Neuronal stem cell (in vitro differentiated cells): Measurements from ENCODE around the gene FRMD6.

Experiments
- DNase-seq: peaks from one replicate; pipeline ENCODE4 v3.0.0-alpha.2; 2013; ENCODE audit warnings: low spot score
- H2AFZ ChIP-seq: one replicate; pipeline ENCODE4 v1.6.1; 2013; ENCODE audit warnings: mild to moderate bottlenecking, low read length, inconsistent platforms
- H2AK5ac ChIP-seq: 2 replicates; pipeline ENCODE4 v1.6.1; 2013; ENCODE audit warnings: low read depth, mild to moderate bottlenecking, inconsistent platforms, low read length, moderate library complexity, mixed read lengths
- H2BK120ac ChIP-seq: 2 replicates; pipeline ENCODE4 v1.6.1; 2013; ENCODE audit warnings: low read depth, mild to moderate bottlenecking, inconsistent platforms, low read length, moderate library complexity, mixed read lengths
- H2BK12ac ChIP-seq: one replicate; pipeline ENCODE4 v1.6.1; 2013; ENCODE audit warnings: low read length, inconsistent platforms
- H2BK15ac ChIP-seq: 2 replicates; pipeline ENCODE4 v1.6.1; 2013; ENCODE audit warnings: mild to moderate bottlenecking, low read length, inconsistent platforms, mixed read lengths
- H2BK5ac ChIP-seq: one replicate; pipeline ENCODE4 v1.6.1; 2013; ENCODE audit warnings: inconsistent platforms, mild to moderate bottlenecking, low read length, moderate library complexity
- H3K14ac ChIP-seq: one replicate; pipeline ENCODE4 v1.6.1; 2013; ENCODE audit warnings: low read length, inconsistent platforms
- H3K18ac ChIP-seq: 2 replicates; pipeline ENCODE4 v1.6.1; 2013; ENCODE audit warnings: low read length, inconsistent platforms
- H3K23ac ChIP-seq: 2 replicates; pipeline ENCODE4 v1.6.1; 2013; ENCODE audit warnings: low read depth, mild to moderate bottlenecking, mixed read lengths, low read length, inconsistent platforms; ENCODE audit not compliant: poor library complexity
- H3K27ac ChIP-seq: replicated peaks from 3 replicates; pipeline ENCODE4 v1.5.1; 2013; ENCODE audit warnings: low read length, inconsistent platforms
- H3K27me3 ChIP-seq, 3 experiments: 2 replicates each; pipeline ENCODE4 v1.6.1; 2013; ENCODE audit warnings: low read length in 3 of 3, mild to moderate bottlenecking in 2 of 3, inconsistent platforms in 1 of 3, low read depth in 1 of 3, mixed read lengths in 1 of 3, moderate library complexity in 1 of 3; ENCODE audit not compliant: control insufficient read depth in 3 of 3, insufficient read depth in 3 of 3
- H3K36me3 ChIP-seq, 2 donors: replicated peaks in 1 of 2; 2 replicates each; pipeline ENCODE4 v1.6.1; 2013; ENCODE audit warnings: low read length in 2 of 2; ENCODE audit not compliant: control insufficient read depth in 2 of 2, insufficient read depth in 2 of 2
- H3K4ac ChIP-seq: 2 replicates; pipeline ENCODE4 v1.6.1; 2013; ENCODE audit warnings: inconsistent platforms, mild to moderate bottlenecking, low read length, moderate library complexity
- H3K4me1 ChIP-seq, 2 donors: 1 replicate in 1 of 2; 2 replicates in 1 of 2; pipeline ENCODE4 v1.6.1; 2013; ENCODE audit warnings: low read length in 2 of 2, low read depth in 1 of 2; ENCODE audit not compliant: control insufficient read depth in 2 of 2, insufficient read depth in 1 of 2
- H3K4me2 ChIP-seq: one replicate; pipeline ENCODE4 v1.6.1; 2013; ENCODE audit warnings: mild to moderate bottlenecking, low read length, inconsistent platforms; ENCODE audit not compliant: insufficient read depth, poor library complexity, severe bottlenecking
- H3K4me3 ChIP-seq, 2 donors: 2 replicates each; pipeline ENCODE4 v1.5.1; 2013; ENCODE audit warnings: low read length in 2 of 2, mild to moderate bottlenecking in 2 of 2, inconsistent platforms in 1 of 2, moderate library complexity in 1 of 2
- H3K79me1 ChIP-seq: one replicate; pipeline ENCODE4 v1.6.1; 2013; ENCODE audit warnings: low read depth, mild to moderate bottlenecking, inconsistent platforms, low read length, moderate library complexity
- H3K9ac ChIP-seq: one replicate; pipeline ENCODE4 v1.6.1; 2013; ENCODE audit warnings: mild to moderate bottlenecking, low read depth, low read length, inconsistent platforms; ENCODE audit not compliant: poor library complexity
- H3K9me3 ChIP-seq, 2 donors: replicated peaks in 1 of 2; 2 replicates each; pipeline versions ENCODE3 to v1.6.1; 2013; ENCODE audit warnings: low read length in 2 of 2, mild to moderate bottlenecking in 2 of 2, inconsistent platforms in 1 of 2, low read depth in 1 of 2, mixed read lengths in 1 of 2, moderate library complexity in 1 of 2; ENCODE audit not compliant: control insufficient read depth in 2 of 2, insufficient read depth in 1 of 2
- H4K8ac ChIP-seq: one replicate; pipeline ENCODE4 v1.6.1; 2013; ENCODE audit warnings: low read depth, mild to moderate bottlenecking, inconsistent platforms, low read length, moderate library complexity
- H4K91ac ChIP-seq: one replicate; pipeline ENCODE4 v1.6.1; 2013; ENCODE audit warnings: low read length, low read depth, mild to moderate bottlenecking, inconsistent platforms; ENCODE audit not compliant: poor library complexity
- WGBS, 2 donors: extraction: QIAGEN DNeasy Blood & Tissue Kit; methylation state at CpG; one replicate each; pipeline ENCODE4 v1.1.7; 2013; ENCODE audit warnings: missing lambda C conversion rate in 2 of 2, mixed read lengths in 1 of 2; ENCODE audit not compliant: insufficient read length in 2 of 2, insufficient replicate concordance in 1 of 2; ENCODE audit errors: extremely low coverage in 2 of 2; 5-methylcytosine and 5-hydroxymethylcytosine counted together

Gene FRMD6

DNA sequence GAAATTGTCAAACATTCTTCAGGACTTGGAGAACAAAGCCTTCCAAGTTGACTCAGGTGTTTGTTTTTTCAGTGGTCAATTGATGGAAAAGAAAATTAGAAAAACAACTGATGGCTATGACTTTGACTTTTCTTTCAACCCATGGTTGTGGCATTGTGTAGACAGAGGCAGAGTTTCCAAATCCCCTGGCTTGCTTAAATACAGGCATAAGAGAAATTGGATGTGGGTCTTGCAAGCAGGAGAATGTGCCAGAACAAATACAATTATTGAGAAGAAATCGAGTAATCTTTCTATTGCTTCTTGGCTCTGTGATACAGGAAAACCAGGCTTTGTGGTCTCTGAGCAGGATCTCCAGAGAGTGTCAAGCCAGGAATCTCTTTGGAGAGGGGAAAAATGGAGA lies 40.9 kb upstream of the FRMD6 start:
- Histone ChIP-seq H3K79me1 (no peaks in the 10 kb centered on the region), H4K8ac (no peak overlapping the region), H3K23ac (no peak overlapping the region), H3K9ac (no peak overlapping the region), H2BK120ac (no peak overlapping the region), H3K4me1 (peaks cover 0 to 4% of the 10 kb centered on the region in 2 donors), H2BK12ac (no peak overlapping the region), H3K4ac (no peak overlapping the region), H4K91ac (no peak overlapping the region), H3K27me3 (peaks cover 0 to 8% (median 0%) of the 10 kb centered on the region in 3 experiments), H2AFZ (no peak overlapping the region), H2AK5ac (no peak overlapping the region), H3K9me3 (no peaks in the 10 kb centered on the region), H3K4me3 (no peak overlapping the region), H3K4me2 (no peak overlapping the region), H3K14ac (no peak overlapping the region), H2BK5ac (no peak overlapping the region), H2BK15ac (no peak overlapping the region), H3K27ac (no peak overlapping the region), H3K18ac (no peak overlapping the region), H3K36me3 (no peaks in the 10 kb centered on the region)
- no peak for DNase-seq
- WGBS, 2 donors: no CpG with 5 or more reads among the region's 1 CpG

- H3K18ac ChIP-seq: no peak overlapping the region
- no peak overlapping the region for H2AFZ ChIP-seq
- H3K9me3 ChIP-seq: no peaks in the 10 kb centered on the region
- H4K91ac ChIP-seq: no peak overlapping the region
- no peak overlapping the region for H3K9ac ChIP-seq
- H3K79me1 ChIP-seq: no peaks in the 10 kb centered on the region
- H3K27me3 ChIP-seq: peaks cover 0 to 18% (median 0%) of the 10 kb centered on the region in 3 experiments
- no peak overlapping the region for H3K4me2 ChIP-seq
- no peak overlapping the region for H3K27ac ChIP-seq
- no peaks in the 10 kb centered on the region for H3K36me3 ChIP-seq
- no peak overlapping the region for H2BK15ac ChIP-seq
- no CpG with 5 or more reads among the region's 1 CpG for WGBS, 2 donors
- no peak overlapping the region for H2BK120ac ChIP-seq
- H3K14ac ChIP-seq: no peak overlapping the region
- peaks cover 1 to 9% of the 10 kb centered on the region in 2 donors for H3K4me1 ChIP-seq
- no peak overlapping the region for H4K8ac ChIP-seq
- no peak overlapping the region for H3K4ac ChIP-seq
- no peak overlapping the region for H2BK12ac ChIP-seq
- no peak for DNase-seq
- no peak overlapping the region for H3K4me3 ChIP-seq
- no peak overlapping the region for H2AK5ac ChIP-seq
- no peak overlapping the region for H3K23ac ChIP-seq
- no peak overlapping the region for H2BK5ac ChIP-seq
These were observed 39.3 kb upstream of the FRMD6 start for GRCh38 chr14:51612449-51612848.

DNA sequence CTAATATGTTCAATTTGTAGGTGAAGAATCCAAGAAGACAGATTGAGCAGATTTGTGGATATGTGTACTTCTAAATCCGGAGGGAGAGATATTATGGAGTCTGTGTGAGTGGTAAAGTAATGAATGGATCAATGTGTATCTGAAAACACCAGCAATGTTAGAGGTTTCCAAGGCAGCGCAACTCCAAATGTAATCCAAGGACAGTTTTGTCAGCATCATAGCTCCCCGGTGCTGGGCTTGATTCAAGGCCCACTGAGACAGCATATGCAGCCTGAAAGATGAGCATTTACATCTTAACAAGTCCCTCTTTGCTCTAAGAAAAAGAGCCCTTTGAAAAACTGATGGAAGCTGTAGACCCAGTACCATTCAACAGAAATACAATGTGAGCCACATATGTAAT lies 38.3 kb upstream of the FRMD6 start:
- H3K27ac ChIP-seq: no peak overlapping the region
- no peak overlapping the region for H3K18ac ChIP-seq
- H3K27me3 ChIP-seq: peaks cover 0 to 18% (median 0%) of the 10 kb centered on the region in 3 experiments
- no peak overlapping the region for H2BK12ac ChIP-seq
- no peak overlapping the region for H2BK15ac ChIP-seq
- no peak overlapping the region for H3K4me3 ChIP-seq
- peaks cover 1 to 8% of the 10 kb centered on the region in 2 donors for H3K4me1 ChIP-seq
- H3K36me3 ChIP-seq: no peaks in the 10 kb centered on the region
- no peak overlapping the region for H3K14ac ChIP-seq
- no peak overlapping the region for H2AK5ac ChIP-seq
- no peak overlapping the region for H3K4me2 ChIP-seq
- no peak overlapping the region for H4K91ac ChIP-seq
- H3K9me3 ChIP-seq: no peaks in the 10 kb centered on the region
- no CpG with 5 or more reads among the region's 3 CpGs for WGBS, 2 donors
- no peak overlapping the region for H2BK5ac ChIP-seq
- no peak for DNase-seq
- no peak overlapping the region for H2AFZ ChIP-seq
- no peaks in the 10 kb centered on the region for H3K79me1 ChIP-seq
- no peak overlapping the region for H3K4ac ChIP-seq
- no peak overlapping the region for H3K23ac ChIP-seq
- H4K8ac ChIP-seq: no peak overlapping the region
- H3K9ac ChIP-seq: no peak overlapping the region
- H2BK120ac ChIP-seq: no peak overlapping the region

DNA sequence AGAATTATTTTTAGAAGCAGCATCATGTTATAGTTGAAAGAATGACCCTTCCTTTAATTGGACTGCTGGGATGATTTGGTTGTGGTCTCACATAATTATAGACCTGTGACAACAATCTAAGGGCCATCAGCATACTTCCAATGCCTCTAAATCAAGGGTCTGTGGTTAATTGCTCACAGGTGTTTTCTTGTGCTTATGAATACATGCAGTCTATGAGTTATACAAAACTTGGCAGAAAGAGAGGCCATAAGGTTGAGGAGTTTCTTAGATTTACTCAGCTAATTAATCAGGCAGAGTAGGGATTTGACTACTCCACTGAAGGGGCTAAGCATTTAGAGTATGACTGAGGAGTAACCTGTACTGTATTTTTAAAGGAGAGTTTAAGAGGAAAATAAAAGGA lies 37.0 kb upstream of the FRMD6 start:
- Histone ChIP-seq H3K27ac (no peak overlapping the region), H2BK12ac (no peak overlapping the region), H2BK120ac (no peak overlapping the region), H4K8ac (no peak overlapping the region), H3K23ac (no peak overlapping the region), H2AK5ac (no peak overlapping the region), H3K4me1 (peaks cover 1 to 5% of the 10 kb centered on the region in 2 donors), H3K4ac (no peak overlapping the region), H2AFZ (no peak overlapping the region), H3K14ac (no peak overlapping the region), H3K79me1 (no peaks in the 10 kb centered on the region), H3K4me2 (no peak overlapping the region), H3K18ac (no peak overlapping the region), H3K36me3 (no peaks in the 10 kb centered on the region), H3K9me3 (no peaks in the 10 kb centered on the region), H3K9ac (no peak overlapping the region), H3K27me3 (peaks cover 0 to 18% (median 0%) of the 10 kb centered on the region in 3 experiments), H4K91ac (no peak overlapping the region), H3K4me3 (no peak overlapping the region), H2BK5ac (no peak overlapping the region), H2BK15ac (no peak overlapping the region)
- DNase-seq: no peak
